ENCODE results near the gene GREB1.

The GREB1 gene

GRCh38 chr2:11617984-11618707, 84.3 kb downstream of the GREB1 start:
- Histone ChIP-seq H3K36me3 (no peaks in the 10 kb centered on the region), H3K9me3 (no peaks in the 10 kb centered on the region), H3K27me3 (no peaks in the 10 kb centered on the region), H3K4me1 (ENCODE audit: control insufficient read depth in 1 of 2, insufficient read depth in 1 of 2, low read depth in 1 of 2, low read length in 1 of 2) (no peaks in the 10 kb centered on the region), H3K4me3 (ENCODE audit: low read depth in 1 of 2, low read length in 1 of 2) (no peak overlapping the region), H3K27ac (no peak overlapping the region)
- no peak for TF ChIP-seq CTCF (IDR thresholded peaks at IDR 0.05)

- Histone ChIP-seq H3K36me3 (no peaks in the 10 kb centered on the region), H3K27me3 (no peaks in the 10 kb centered on the region), H3K9me3 (no peaks in the 10 kb centered on the region), H3K4me1 (ENCODE audit: control insufficient read depth in 1 of 2, insufficient read depth in 1 of 2, low read depth in 1 of 2, low read length in 1 of 2) (no peaks in the 10 kb centered on the region), H3K27ac (no peak overlapping the region), H3K4me3 (ENCODE audit: low read depth in 1 of 2, low read length in 1 of 2) (no peak overlapping the region)
- no peak for TF ChIP-seq CTCF (IDR thresholded peaks at IDR 0.05)
These were observed 84.8 kb downstream of the GREB1 start for GRCh38 chr2:11618708-11619062.

- H3K27me3 ChIP-seq: no peaks in the 10 kb centered on the region
- no peaks in the 10 kb centered on the region for H3K36me3 ChIP-seq
- no peak for TF ChIP-seq CTCF (IDR thresholded peaks at IDR 0.05)
- H3K27ac ChIP-seq: no peak overlapping the region
- no peak overlapping the region for H3K4me3 ChIP-seq (ENCODE audit: low read depth in 1 of 2, low read length in 1 of 2)
- no peaks in the 10 kb centered on the region for H3K4me1 ChIP-seq (ENCODE audit: control insufficient read depth in 1 of 2, insufficient read depth in 1 of 2, low read depth in 1 of 2, low read length in 1 of 2)
- H3K9me3 ChIP-seq: no peaks in the 10 kb centered on the region
These were observed 87.6 kb downstream of the GREB1 start for GRCh38 chr2:11621410-11621809.

GRCh38 chr2:11622611-11623010, 88.8 kb downstream of the GREB1 start:
- no peak for TF ChIP-seq CTCF (IDR thresholded peaks at IDR 0.05)
- no peak overlapping the region for H3K27ac ChIP-seq
- H3K4me3 ChIP-seq (ENCODE audit: low read depth in 1 of 2, low read length in 1 of 2): no peak overlapping the region
- no peaks in the 10 kb centered on the region for H3K4me1 ChIP-seq (ENCODE audit: control insufficient read depth in 1 of 2, insufficient read depth in 1 of 2, low read depth in 1 of 2, low read length in 1 of 2)
- H3K9me3 ChIP-seq: no peaks in the 10 kb centered on the region
- H3K36me3 ChIP-seq: no peaks in the 10 kb centered on the region
- no peaks in the 10 kb centered on the region for H3K27me3 ChIP-seq

GRCh38 chr2:11624893-11625292, 91.0 kb downstream of the GREB1 start:
- Histone ChIP-seq H3K9me3 (no peaks in the 10 kb centered on the region), H3K27me3 (no peaks in the 10 kb centered on the region), H3K4me3 (ENCODE audit: low read depth in 1 of 2, low read length in 1 of 2) (no peak overlapping the region), H3K36me3 (no peaks in the 10 kb centered on the region), H3K4me1 (ENCODE audit: control insufficient read depth in 1 of 2, insufficient read depth in 1 of 2, low read depth in 1 of 2, low read length in 1 of 2) (no peaks in the 10 kb centered on the region), H3K27ac (no peak overlapping the region)
- no peak for TF ChIP-seq CTCF (IDR thresholded peaks at IDR 0.05)
